Measurements from ENCODE around the gene PPP1R13B. TPM values are rescaled to one million over a fixed set of nuclear protein-coding genes. Genes with fewer than 3 reads are reported as not detected.

The PPP1R13B gene
- total RNA-seq, 2 donors from 2014 or later = 15.6 to 17.5 TPM

DNA sequence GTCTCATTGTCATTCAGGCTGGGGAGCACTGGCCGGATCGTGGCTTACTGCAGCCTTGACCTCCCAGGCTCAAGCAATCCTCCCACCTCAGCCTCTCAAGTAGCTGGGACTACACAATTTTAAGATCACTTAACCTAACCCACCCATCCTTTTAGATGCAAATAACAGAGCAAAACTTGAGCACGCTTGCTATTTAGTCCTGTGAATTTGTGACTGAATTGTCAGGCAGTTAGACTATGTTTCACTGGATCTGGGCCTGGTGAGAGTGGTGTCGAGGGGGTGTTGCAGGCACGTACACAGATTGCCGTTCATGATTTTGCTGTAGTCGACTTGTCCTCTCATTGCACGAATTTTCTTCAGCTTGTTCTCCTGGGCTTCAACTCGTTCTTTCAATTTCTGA lies 93.6 kb downstream of the PPP1R13B start:
- H3K27ac Mint-ChIP-seq = no peak overlapping the region
- H3K27me3 Mint-ChIP-seq (ENCODE audit: insufficient read depth) = no peaks in the 10 kb centered on the region

DNA sequence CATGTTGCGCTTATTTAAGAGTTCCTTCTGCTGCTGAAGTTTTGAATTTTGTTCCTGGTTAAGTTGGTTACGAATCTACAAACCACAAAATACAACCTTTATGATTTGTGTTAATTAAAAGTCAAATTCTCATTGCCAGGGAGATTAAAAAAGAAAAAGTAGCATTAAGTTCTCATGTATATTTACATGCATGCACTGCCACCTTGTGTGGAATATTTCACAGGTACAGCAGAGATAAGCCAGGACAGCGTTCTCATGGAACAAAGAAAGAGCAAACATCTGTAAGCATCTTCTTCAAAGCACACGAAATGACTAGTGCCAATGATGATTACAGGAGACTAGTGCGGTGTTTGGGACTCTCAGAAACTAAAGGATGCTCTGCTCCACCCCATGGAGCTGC lies 97.5 kb downstream of the PPP1R13B start:
- H3K27ac Mint-ChIP-seq = no peak overlapping the region
- Histone ChIP-seq H3K9ac (ENCODE audit: extremely low read depth, low read length, poor library complexity, severe bottlenecking) (no peak overlapping the region), H3K9me3 (ENCODE audit: control insufficient read depth, low read length) (no peaks in the 10 kb centered on the region), H3K4me1 (ENCODE audit: control insufficient read depth, insufficient read depth, low read length) (no peaks in the 10 kb centered on the region), H3K4me3 (ENCODE audit: low read length) (no peak overlapping the region), H3K36me3 (ENCODE audit: control insufficient read depth, insufficient read depth, low read length) (peaks cover 7% of the 10 kb centered on the region), H3K27ac (ENCODE audit: low read depth, low read length) (no peak overlapping the region), H3K27me3 (ENCODE audit: control insufficient read depth, insufficient read depth, low read length, poor library complexity, severe bottlenecking) (no peaks in the 10 kb centered on the region)
- H3K36me3 Mint-ChIP-seq (ENCODE audit: low read depth) = peaks cover 8% of the 10 kb centered on the region
- 93 to 96% methylated on average over 3 to 4 of the region's 5 CpGs for WGBS, 2 experiments (ENCODE audit: insufficient coverage in 1 of 2, insufficient read length in 1 of 2)
- TF ChIP-seq, protein P1, sequence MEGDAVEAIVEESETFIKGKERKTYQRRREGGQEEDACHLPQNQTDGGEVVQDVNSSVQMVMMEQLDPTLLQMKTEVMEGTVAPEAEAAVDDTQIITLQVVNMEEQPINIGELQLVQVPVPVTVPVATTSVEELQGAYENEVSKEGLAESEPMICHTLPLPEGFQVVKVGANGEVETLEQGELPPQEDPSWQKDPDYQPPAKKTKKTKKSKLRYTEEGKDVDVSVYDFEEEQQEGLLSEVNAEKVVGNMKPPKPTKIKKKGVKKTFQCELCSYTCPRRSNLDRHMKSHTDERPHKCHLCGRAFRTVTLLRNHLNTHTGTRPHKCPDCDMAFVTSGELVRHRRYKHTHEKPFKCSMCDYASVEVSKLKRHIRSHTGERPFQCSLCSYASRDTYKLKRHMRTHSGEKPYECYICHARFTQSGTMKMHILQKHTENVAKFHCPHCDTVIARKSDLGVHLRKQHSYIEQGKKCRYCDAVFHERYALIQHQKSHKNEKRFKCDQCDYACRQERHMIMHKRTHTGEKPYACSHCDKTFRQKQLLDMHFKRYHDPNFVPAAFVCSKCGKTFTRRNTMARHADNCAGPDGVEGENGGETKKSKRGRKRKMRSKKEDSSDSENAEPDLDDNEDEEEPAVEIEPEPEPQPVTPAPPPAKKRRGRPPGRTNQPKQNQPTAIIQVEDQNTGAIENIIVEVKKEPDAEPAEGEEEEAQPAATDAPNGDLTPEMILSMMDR (conservative IDR thresholded peaks at IDR 0.05) = no peak
- H3K4me1 Mint-ChIP-seq = peaks cover 3% of the 10 kb centered on the region
- no peaks in the 10 kb centered on the region for H3K9me3 Mint-ChIP-seq
- H3K4me3 Mint-ChIP-seq = no peak overlapping the region
- H3K27me3 Mint-ChIP-seq (ENCODE audit: insufficient read depth) = no peaks in the 10 kb centered on the region
- no peak for DNase-seq

More for the DNA sequence above, 93.6 kb downstream of the PPP1R13B start:
- Histone ChIP-seq H3K4me1 (ENCODE audit: control insufficient read depth, insufficient read depth, low read length) (no peaks in the 10 kb centered on the region), H3K27me3 (ENCODE audit: control insufficient read depth, insufficient read depth, low read length, poor library complexity, severe bottlenecking) (no peaks in the 10 kb centered on the region), H3K4me3 (ENCODE audit: low read length) (no peak overlapping the region), H3K9me3 (ENCODE audit: control insufficient read depth, low read length) (no peaks in the 10 kb centered on the region), H3K9ac (ENCODE audit: extremely low read depth, low read length, poor library complexity, severe bottlenecking) (no peak overlapping the region), H3K27ac (ENCODE audit: low read depth, low read length) (no peak overlapping the region), H3K36me3 (ENCODE audit: control insufficient read depth, insufficient read depth, low read length) (peaks cover 7% of the 10 kb centered on the region)
- TF ChIP-seq, protein P1 (conservative IDR thresholded peaks at IDR 0.05) = no peak
- no peak for DNase-seq
- Mint-ChIP-seq H3K36me3 (ENCODE audit: low read depth) (peaks cover 8% of the 10 kb centered on the region), H3K4me1 (no peaks in the 10 kb centered on the region), H3K9me3 (no peaks in the 10 kb centered on the region), H3K4me3 (no peak overlapping the region)
- WGBS, 2 experiments (ENCODE audit: insufficient coverage in 1 of 2, insufficient read length in 1 of 2) = 78 to 87% methylated on average over 7 to 9 of the region's 9 CpGs

DNA sequence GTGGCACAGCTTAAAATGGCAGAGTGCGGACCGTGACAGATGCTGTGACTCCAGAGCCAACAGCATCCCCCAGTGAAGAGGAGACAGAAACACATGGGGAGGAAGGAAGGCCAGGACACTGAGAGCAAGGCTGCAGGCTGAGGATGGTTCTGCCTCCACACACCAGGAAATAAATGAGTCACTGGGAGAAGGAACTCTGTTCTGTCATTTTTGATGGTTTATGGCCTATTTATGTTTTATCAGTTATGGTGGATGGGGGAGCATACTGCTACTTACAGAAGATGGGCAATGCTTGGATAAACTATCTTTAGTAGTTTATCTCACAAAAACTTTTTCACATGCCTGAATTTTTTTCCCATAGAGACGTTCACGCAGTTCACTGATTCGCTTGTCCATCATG lies 97.9 kb downstream of the PPP1R13B start:
- 95 to 96% methylated on average over 5 of the region's 5 CpGs for WGBS, 2 experiments (ENCODE audit: insufficient coverage in 1 of 2, insufficient read length in 1 of 2)
- Histone ChIP-seq H3K4me1 (ENCODE audit: control insufficient read depth, insufficient read depth, low read length) (no peaks in the 10 kb centered on the region), H3K27ac (ENCODE audit: low read depth, low read length) (no peak overlapping the region), H3K27me3 (ENCODE audit: control insufficient read depth, insufficient read depth, low read length, poor library complexity, severe bottlenecking) (no peaks in the 10 kb centered on the region), H3K9me3 (ENCODE audit: control insufficient read depth, low read length) (no peaks in the 10 kb centered on the region), H3K36me3 (ENCODE audit: control insufficient read depth, insufficient read depth, low read length) (peaks cover 7% of the 10 kb centered on the region), H3K9ac (ENCODE audit: extremely low read depth, low read length, poor library complexity, severe bottlenecking) (no peak overlapping the region), H3K4me3 (ENCODE audit: low read length) (no peak overlapping the region)
- no peaks in the 10 kb centered on the region for H3K9me3 Mint-ChIP-seq
- H3K27ac Mint-ChIP-seq = no peak overlapping the region
- no peak overlapping the region for H3K4me3 Mint-ChIP-seq
- no peaks in the 10 kb centered on the region for H3K27me3 Mint-ChIP-seq (ENCODE audit: insufficient read depth)
- no peak for DNase-seq
- peaks cover 8% of the 10 kb centered on the region for H3K36me3 Mint-ChIP-seq (ENCODE audit: low read depth)
- H3K4me1 Mint-ChIP-seq = peaks cover 7% of the 10 kb centered on the region
- TF ChIP-seq, protein P1 (conservative IDR thresholded peaks at IDR 0.05) = no peak
